Measurements from ENCODE around the gene CRYM. TPM values are rescaled to one million over a fixed set of nuclear protein-coding genes. Genes with fewer than 3 reads are reported as not detected.
"Not testable (repeated sequence)": the region's sequence is repeated elsewhere in the genome, so short reads cannot be mapped to it uniquely, and the experiment has no call there.

CRYM gene
- total RNA-seq, 8 experiments from 2014 or later: 0.55 to 66.7 (median 1.7) TPM; not detected in 1

- 0 to 10% (median 0%) methylated on average over 1 to 3 of the region's 60 CpGs; no CpG with 5 or more reads in 5 of the 10 experiments for WGBS, 10 experiments
- in situ Hi-C loops (cut with MboI; ENCODE audit: low pct_unique_long_range_greater_than_20kb in 2 of 9, low sequenced_read_pairs in 9 of 9, unreplicated experiment in 9 of 9): no loop called here
Measured at GRCh38 chr16:21301168-21301894, 23.2 kb upstream of the CRYM start.

GRCh38 chr16:21300309-21301167 is 22.4 kb upstream of the CRYM start:
- ATAC-seq (replicated peaks in 6 of 8): peak; percentile 70 to 97 (median 94)
- in situ Hi-C loops (cut with MboI; ENCODE audit: low pct_unique_long_range_greater_than_20kb in 2 of 9, low sequenced_read_pairs in 9 of 9, unreplicated experiment in 9 of 9): no loop called here
- WGBS, 10 experiments: 0 to 30% (median 3%) methylated on average over 2 to 32 of the region's 36 CpGs
- Histone ChIP-seq H3K27ac (no peak overlapping the region), H3K4me3 (peak overlapping the region; percentile 35 to 57 (median 44)), H3K4me1 (replicated peaks in 1 of 2) (no peaks in the 10 kb centered on the region)

More at GRCh38 chr16:21301168-21301894, 23.2 kb upstream of the CRYM start:
- Histone ChIP-seq H3K4me3 (peak overlapping the region; percentile 35 to 57 (median 44)), H3K4me1 (replicated peaks in 1 of 2) (no peaks in the 10 kb centered on the region), H3K27ac (no peak overlapping the region)
- peak; percentile 37 to 75 (median 45) for ATAC-seq (replicated peaks in 6 of 8)

- H3K27ac ChIP-seq; ATAC-seq (replicated peaks in 6 of 8); H3K4me3 ChIP-seq; H3K4me1 ChIP-seq (replicated peaks in 1 of 2): not testable (repeated sequence)
- in situ Hi-C loops (cut with MboI; ENCODE audit: low pct_unique_long_range_greater_than_20kb in 2 of 9, low sequenced_read_pairs in 9 of 9, unreplicated experiment in 9 of 9): loop anchor here in 5 of 9 experiments (10.0 to 25.0 kb wide), 3 partner anchors 102 to 477 kb away; partner anchors contain the start of genes ERI2 (in 1 of the 5) and REXO5 (in 1 of the 5)
- 73 to 100% (median 93%) methylated on average over 1 to 3 of the region's 3 CpGs; no CpG with 5 or more reads in 4 of the 10 experiments for WGBS, 10 experiments
Measured at GRCh38 chr16:21289789-21290188, 11.7 kb upstream of the CRYM start.

GRCh38 chr16:21285314-21285713 is 7.2 kb upstream of the CRYM start:
- WGBS, 10 experiments: 0 to 100% (median 78%) methylated on average over 1 of the region's 1 CpG; no CpG with 5 or more reads in 3 of the 10 experiments
- ATAC-seq (replicated peaks in 6 of 8): no peak
- in situ Hi-C loops (cut with MboI; ENCODE audit: low pct_unique_long_range_greater_than_20kb in 2 of 9, low sequenced_read_pairs in 9 of 9, unreplicated experiment in 9 of 9): loop anchor here in 4 of 9 experiments (10.0 to 25.0 kb wide), 3 partner anchors 98 to 473 kb away; partner anchors contain the start of genes ERI2 (in 1 of the 4) and REXO5 (in 1 of the 4)
- Histone ChIP-seq H3K4me1 (replicated peaks in 1 of 2) (no peaks in the 10 kb centered on the region), H3K4me3 (no peak overlapping the region), H3K27ac (no peak overlapping the region)

DNA sequence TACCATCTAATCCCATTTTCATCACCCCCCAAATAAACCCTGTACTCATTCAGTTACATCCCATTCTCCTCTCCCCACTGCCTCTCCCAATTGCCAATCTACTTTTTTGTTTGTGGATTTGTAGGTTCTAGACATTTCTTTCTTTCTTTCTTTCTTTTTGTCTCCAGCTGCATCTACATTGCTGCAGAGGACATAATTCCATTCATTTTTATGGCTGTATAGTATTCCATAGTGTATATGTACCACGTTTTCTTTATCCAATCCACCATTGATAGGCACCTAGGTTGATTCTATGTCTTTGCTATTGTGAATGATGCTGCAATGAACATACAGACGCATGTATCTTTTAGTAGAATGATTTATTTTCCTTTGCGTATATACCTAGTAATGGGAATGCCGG is 6.3 kb upstream of the CRYM start:
- no peak for ATAC-seq (replicated peaks in 6 of 8)
- H3K4me3 ChIP-seq: peak overlapping the region in 3 of 5 donors; percentile 44 to 54 (median 50)
- H3K27ac ChIP-seq: no peak overlapping the region
- 0 to 100% (median 80%) methylated on average over 1 to 4 of the region's 4 CpGs for WGBS, 10 experiments
- in situ Hi-C loops (cut with MboI; ENCODE audit: low pct_unique_long_range_greater_than_20kb in 2 of 9, low sequenced_read_pairs in 9 of 9, unreplicated experiment in 9 of 9): loop anchor here in 4 of 9 experiments (10.0 to 25.0 kb wide), 3 partner anchors 97 to 472 kb away; partner anchors contain the start of genes ERI2 (in 1 of the 4) and REXO5 (in 1 of the 4)
- no peaks in the 10 kb centered on the region for H3K4me1 ChIP-seq (replicated peaks in 1 of 2)

DNA sequence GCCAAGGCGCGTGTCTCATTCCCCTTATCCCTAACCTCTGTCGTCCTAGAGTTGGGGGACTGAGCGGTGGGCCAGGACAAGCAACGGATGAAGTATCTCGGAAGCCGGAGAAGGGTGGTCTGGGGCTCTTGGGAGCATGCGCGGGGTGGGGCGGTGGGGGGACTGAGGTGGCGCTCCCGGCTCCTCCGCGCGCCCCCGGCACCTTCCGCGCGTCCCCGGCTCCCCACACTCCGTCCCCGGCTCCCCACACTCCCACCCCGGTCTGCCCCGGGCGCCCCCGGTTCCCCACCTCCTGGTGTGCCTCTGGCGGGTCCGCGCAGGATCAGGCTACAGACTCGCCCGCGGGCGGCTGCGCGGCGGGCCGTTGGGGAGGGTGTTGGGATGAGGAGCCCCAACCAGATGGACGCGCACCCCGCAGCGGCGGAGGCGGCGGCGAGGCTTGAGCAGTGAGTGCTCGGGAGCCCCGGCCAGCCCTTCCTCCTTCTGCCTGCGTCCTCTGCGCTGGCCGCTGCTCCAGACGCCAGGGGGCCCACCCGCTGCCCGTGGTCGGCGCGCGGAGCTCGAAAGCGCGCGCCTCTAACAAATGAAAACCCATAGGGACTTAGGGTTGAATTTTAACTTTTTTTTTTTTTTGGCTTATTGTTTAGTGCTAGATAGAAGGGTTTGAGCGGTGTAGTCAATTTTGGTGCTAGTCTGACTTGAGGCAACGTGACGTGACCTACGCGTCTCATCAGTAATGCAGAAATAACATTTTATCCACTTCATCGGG is 5.6 kb upstream of the CRYM start:
- Histone ChIP-seq H3K4me1 (replicated peaks in 1 of 2) (no peaks in the 10 kb centered on the region), H3K27ac (peak overlapping the region in 1 of 2 donors; percentile 35), H3K4me3 (peak overlapping the region; percentile 44 to 54 (median 47))
- 0 to 80% (median 20%) methylated on average over 1 to 15 of the region's 67 CpGs; no CpG with 5 or more reads in 1 of the 10 experiments for WGBS, 10 experiments
- in situ Hi-C loops (cut with MboI; ENCODE audit: low pct_unique_long_range_greater_than_20kb in 2 of 9, low sequenced_read_pairs in 9 of 9, unreplicated experiment in 9 of 9): loop anchor here in 4 of 9 experiments (10.0 to 25.0 kb wide), 3 partner anchors 96 to 471 kb away; partner anchors contain the start of genes ERI2 (in 1 of the 4) and REXO5 (in 1 of the 4)
- peak; percentile 84 to 99 (median 98) for ATAC-seq (replicated peaks in 6 of 8)

DNA sequence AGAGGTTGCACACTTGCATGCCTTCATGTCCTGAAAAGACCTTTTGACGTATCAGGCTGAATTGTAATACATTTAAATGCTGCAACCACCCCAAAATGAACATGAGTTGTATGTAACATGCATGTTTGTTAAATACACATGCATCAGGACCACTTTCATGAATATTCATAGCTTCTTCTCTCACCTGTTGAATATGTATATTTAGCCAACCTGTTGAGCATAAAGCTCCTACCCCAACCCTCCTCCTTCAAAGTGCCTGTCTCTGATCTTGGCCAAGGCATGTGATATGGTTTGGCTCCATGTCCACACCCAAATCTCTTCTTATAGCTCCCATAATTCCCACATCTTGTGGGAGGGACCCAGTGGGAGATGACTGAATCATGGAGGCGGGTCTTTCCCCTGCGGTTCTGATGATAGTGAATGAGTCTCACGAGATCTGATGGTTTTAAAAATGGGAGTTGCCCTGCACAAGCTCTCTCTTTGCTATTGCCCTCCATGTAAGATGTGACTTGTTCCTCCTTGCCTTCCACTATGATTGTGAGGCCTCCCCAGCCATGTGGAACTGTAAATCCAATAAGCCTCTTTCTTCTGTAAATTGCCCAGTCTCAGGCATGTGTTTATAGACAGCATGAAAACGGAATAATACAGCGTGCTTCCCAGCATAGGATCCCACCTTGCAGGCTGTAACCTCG is 3.8 kb upstream of the CRYM start:
- ATAC-seq (replicated peaks in 6 of 8): no peak
- in situ Hi-C loops (cut with MboI; ENCODE audit: low pct_unique_long_range_greater_than_20kb in 2 of 9, low sequenced_read_pairs in 9 of 9, unreplicated experiment in 9 of 9): loop anchor here in 4 of 9 experiments (10.0 to 25.0 kb wide), 3 partner anchors 95 to 470 kb away; partner anchors contain the start of genes ERI2 (in 1 of the 4) and REXO5 (in 1 of the 4)
- 63 to 100% (median 88%) methylated on average over 1 to 6 of the region's 7 CpGs for WGBS, 10 experiments
- no peaks in the 10 kb centered on the region for H3K4me1 ChIP-seq (replicated peaks in 1 of 2)
- H3K27ac ChIP-seq: no peak overlapping the region
- no peak overlapping the region for H3K4me3 ChIP-seq

DNA sequence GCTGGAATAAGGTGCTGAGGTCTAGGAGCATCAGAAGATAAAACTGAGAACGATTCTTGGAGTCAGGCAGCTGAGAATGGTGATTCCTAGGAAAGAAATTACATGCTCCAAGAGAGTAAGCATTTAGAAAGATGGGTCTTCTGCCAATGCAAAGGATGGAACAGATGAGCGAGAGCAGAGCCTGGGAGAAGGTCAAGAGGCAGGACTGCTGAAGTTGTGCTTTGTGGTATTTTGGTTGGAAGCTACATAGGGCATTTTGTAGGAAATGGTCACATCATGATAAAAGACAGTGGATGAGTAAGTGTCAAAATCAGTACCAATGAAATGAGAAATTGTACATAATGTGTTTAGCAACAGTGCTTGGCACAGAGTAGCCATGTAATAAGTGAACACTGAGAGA is 1.4 kb upstream of the CRYM start:
- ATAC-seq (replicated peaks in 6 of 8): no peak
- H3K4me1 ChIP-seq (replicated peaks in 1 of 2): no peaks in the 10 kb centered on the region
- no peak overlapping the region for H3K4me3 ChIP-seq
- in situ Hi-C loops (cut with MboI; ENCODE audit: low pct_unique_long_range_greater_than_20kb in 2 of 9, low sequenced_read_pairs in 9 of 9, unreplicated experiment in 9 of 9): loop anchor here in 3 of 9 experiments (25.0 kb wide), 2 partner anchors 92 to 467 kb away; partner anchors contain the start of genes ERI2 (in 1 of the 3) and REXO5 (in 1 of the 3)
- 0 to 100% (median 83%) methylated on average over 1 to 2 of the region's 2 CpGs; no CpG with 5 or more reads in 3 of the 10 experiments for WGBS, 10 experiments
- no peak overlapping the region for H3K27ac ChIP-seq

GRCh38 chr16:21277045-21277926 is 804 bp downstream of the CRYM start:
- in situ Hi-C loops (cut with MboI; ENCODE audit: low pct_unique_long_range_greater_than_20kb in 2 of 9, low sequenced_read_pairs in 9 of 9, unreplicated experiment in 9 of 9): loop anchor here in 3 of 9 experiments (25.0 kb wide), 2 partner anchors 90 to 465 kb away; partner anchors contain the start of genes ERI2 (in 1 of the 3) and REXO5 (in 1 of the 3)
- Histone ChIP-seq H3K27ac (no peak overlapping the region), H3K4me1 (replicated peaks in 1 of 2) (no peaks in the 10 kb centered on the region), H3K4me3 (peak overlapping the region in 3 of 5 donors; percentile 41 to 56 (median 42))
- WGBS, 10 experiments: 53 to 100% (median 86%) methylated on average over 1 to 15 of the region's 17 CpGs; no CpG with 5 or more reads in 2 of the 10 experiments
- no peak for ATAC-seq (replicated peaks in 6 of 8)

DNA sequence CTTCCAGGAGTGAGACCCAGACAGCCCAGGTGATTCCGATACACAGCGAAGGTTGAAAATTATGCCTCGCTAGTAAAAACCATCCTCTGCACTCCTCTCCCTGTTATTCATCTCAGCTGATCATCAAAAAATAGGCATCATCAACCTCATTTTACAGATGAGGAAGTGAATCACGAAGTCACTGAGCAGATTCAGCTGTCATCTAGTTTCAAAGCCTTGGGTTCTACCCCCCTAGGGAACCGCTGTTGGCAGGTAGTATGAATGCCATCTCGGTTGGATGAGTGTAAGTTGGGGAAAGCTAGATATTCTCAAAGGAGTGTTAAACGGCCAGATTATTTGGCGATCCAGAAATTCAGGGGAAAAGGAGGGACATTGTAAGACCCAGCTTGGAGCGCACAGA is 2.0 kb downstream of the CRYM start:
- 33 to 91% (median 72%) methylated on average over 1 to 9 of the region's 9 CpGs; no CpG with 5 or more reads in 2 of the 10 experiments for WGBS, 10 experiments
- Histone ChIP-seq H3K27ac (no peak overlapping the region), H3K4me3 (no peak overlapping the region), H3K4me1 (replicated peaks in 1 of 2) (no peaks in the 10 kb centered on the region)
- ATAC-seq (replicated peaks in 6 of 8): no peak
- in situ Hi-C loops (cut with MboI; ENCODE audit: low pct_unique_long_range_greater_than_20kb in 2 of 9, low sequenced_read_pairs in 9 of 9, unreplicated experiment in 9 of 9): loop anchor here in 3 of 9 experiments (25.0 kb wide), 2 partner anchors 89 to 464 kb away; partner anchors contain the start of genes ERI2 (in 1 of the 3) and REXO5 (in 1 of the 3)

Data from motor neuron (in vitro differentiated cells).